Liver (tissue), 9 donors: ENCODE measurements around the gene VSIR. TPM values are rescaled to one million over a fixed set of nuclear protein-coding genes. Genes with fewer than 3 reads are reported as not detected.

Experiments
- DNase-seq: peaks from one replicate; pipeline ENCODE4 v3.0.0-alpha.2; 2017; ENCODE audit warnings: low spot score
- H3K27ac ChIP-seq, 2 donors: one replicate each; pipeline ENCODE4 v1.7.0; 2013; ENCODE audit warnings: inconsistent platforms in 2 of 2, low read length in 2 of 2, control low read depth in 1 of 2, low read depth in 1 of 2, mild to moderate bottlenecking in 1 of 2
- H3K27me3 ChIP-seq, 4 donors: one replicate each; pipeline versions ENCODE4 v1.6.1 to v1.7.0; 2013; ENCODE audit warnings: low read length in 3 of 4, inconsistent platforms in 1 of 4, mild to moderate bottlenecking in 1 of 4, moderate library complexity in 1 of 4; ENCODE audit not compliant: control insufficient read depth in 4 of 4, insufficient read depth in 4 of 4
- H3K36me3 ChIP-seq, 4 donors: one replicate each; pipeline versions ENCODE4 v1.6.1 to v1.7.0; 2013; ENCODE audit warnings: low read length in 3 of 4, mild to moderate bottlenecking in 3 of 4, low read depth in 1 of 4, moderate library complexity in 1 of 4; ENCODE audit not compliant: control insufficient read depth in 4 of 4, insufficient read depth in 3 of 4
- H3K4me1 ChIP-seq, 4 donors: one replicate each; pipeline versions ENCODE4 v1.6.1 to v1.7.0; 2013; ENCODE audit warnings: low read length in 3 of 4, mild to moderate bottlenecking in 3 of 4, moderate library complexity in 1 of 4; ENCODE audit not compliant: control insufficient read depth in 4 of 4, insufficient read depth in 4 of 4
- H3K4me3 ChIP-seq, 3 donors: one replicate each; pipeline versions ENCODE4 v1.6.1 to v1.7.0; 2013; ENCODE audit warnings: low read length in 3 of 3, control low read depth in 1 of 3, low read depth in 1 of 3, mild to moderate bottlenecking in 1 of 3
- H3K9ac ChIP-seq, 2 donors: one replicate each; pipeline ENCODE4 v1.7.0; 2013; ENCODE audit warnings: low read length in 2 of 2, mild to moderate bottlenecking in 2 of 2, moderate library complexity in 2 of 2, control low read depth in 1 of 2, low read depth in 1 of 2
- H3K9me3 ChIP-seq, 4 donors: one replicate each; pipeline versions ENCODE4 v1.6.1 to v1.7.0; 2013; ENCODE audit warnings: low read length in 3 of 4; ENCODE audit not compliant: control insufficient read depth in 4 of 4
- ATF3 ChIP-seq: IDR thresholded peaks from 2 replicates; pipeline ENCODE4 v1.6.1; 2016; ENCODE audit warnings: antibody characterized with exemption
- CTCF ChIP-seq: fragments of 150-350 bp; IDR thresholded peaks from 2 replicates; pipeline ENCODE4 v1.5.1; 2017; ENCODE audit warnings: improper control_type of control experiment, low read depth, low read length; ENCODE audit not compliant: missing input control
- EGR1 ChIP-seq, 2 donors: IDR thresholded peaks; 2 replicates each; pipeline ENCODE4 v1.6.1; 2016 to 2018; ENCODE audit warnings: antibody characterized with exemption in 2 of 2, low read depth in 2 of 2
- FOXA1 ChIP-seq: IDR thresholded peaks from 2 replicates; pipeline ENCODE4 v1.6.1; 2016; ENCODE audit warnings: antibody characterized with exemption
- FOXA2 ChIP-seq: IDR thresholded peaks from 2 replicates; pipeline ENCODE4 v1.6.1; 2016; ENCODE audit warnings: antibody characterized with exemption
- HNF4A ChIP-seq, 2 donors: conservative IDR thresholded peaks; 2 replicates each; pipeline ENCODE4 v1.6.1; 2016; ENCODE audit warnings: antibody characterized with exemption in 2 of 2, mild to moderate bottlenecking in 2 of 2
- HNF4G ChIP-seq: IDR thresholded peaks from 2 replicates; pipeline ENCODE4 v1.6.1; 2016; ENCODE audit warnings: antibody characterized with exemption
- JUND ChIP-seq, 2 donors: IDR thresholded peaks; 2 replicates each; pipeline ENCODE4 v1.6.1; 2016; ENCODE audit warnings: antibody characterized with exemption in 2 of 2
- MAX ChIP-seq: IDR thresholded peaks from 2 replicates; pipeline ENCODE4 v1.6.1; 2016; ENCODE audit warnings: antibody characterized with exemption
- NR2F2 ChIP-seq: IDR thresholded peaks from 2 replicates; pipeline ENCODE4 v1.6.1; 2016; ENCODE audit warnings: antibody characterized with exemption
- RAD21 ChIP-seq, 2 donors: IDR thresholded peaks; 2 replicates each; pipeline ENCODE4 v1.6.1; 2016; ENCODE audit warnings: antibody characterized with exemption in 2 of 2, mild to moderate bottlenecking in 2 of 2
- RXRA ChIP-seq, 2 donors: IDR thresholded peaks; 2 replicates each; pipeline ENCODE4 v1.6.1; 2017 to 2018; ENCODE audit warnings: antibody characterized with exemption in 2 of 2, mild to moderate bottlenecking in 1 of 2
- SP1 ChIP-seq: IDR thresholded peaks from 2 replicates; pipeline ENCODE4 v1.6.1; 2018; ENCODE audit warnings: antibody characterized with exemption, mild to moderate bottlenecking
- TAF1 ChIP-seq: conservative IDR thresholded peaks from 2 replicates; pipeline ENCODE4 v1.6.1; 2016; ENCODE audit warnings: antibody characterized with exemption, mild to moderate bottlenecking
- YY1 ChIP-seq: IDR thresholded peaks from 2 replicates; pipeline ENCODE4 v1.6.1; 2016; ENCODE audit warnings: antibody characterized with exemption, mild to moderate bottlenecking
- ZBTB33 ChIP-seq: IDR thresholded peaks from 2 replicates; pipeline ENCODE4 v1.6.1; 2016; ENCODE audit warnings: antibody characterized with exemption
- WGBS: extraction: QIAGEN DNeasy Blood & Tissue Kit; methylation state at CpG from one replicate; pipeline ENCODE4 v1.1.7; 2013; 5-methylcytosine and 5-hydroxymethylcytosine counted together
- polyA plus RNA-seq, 2 donors: library from polyadenylated mRNA; stranded (reverse) in 1 of 2; unstranded in 1 of 2; fragments of 200-250 nt in 1 of 2; fragments of >200 nt in 1 of 2; fragmentation: Nextera tagmentation in 1 of 2; extraction: Ambion mirVana in 1 of 2; gene quantifications; one replicate each; pipeline versions ENCODE4 v1.2.1 to v1.2.3, GENCODE V29; 2013 to 2015
- total RNA-seq, 2 donors: library from RNA; depleted of rRNA; stranded (reverse); fragments of >200 nt; gene quantifications; one replicate each; pipeline ENCODE4 v1.2.3, GENCODE V29; 2014
- TF ChIP-seq, protein P1 (sequence below): IDR thresholded peaks from 2 replicates; pipeline ENCODE4 v1.6.1; 2016; ENCODE audit warnings: antibody characterized with exemption, mild to moderate bottlenecking
- donor health status: healthy.
- donor health status: healthy.
- donor health status: healthy.
- donor health status: healthy.
- donor health status: healthy.

VSIR gene
- total and polyA plus RNA-seq, 4 donors, result 7.2 to 12.2 (median 10.8) TPM

DNA sequence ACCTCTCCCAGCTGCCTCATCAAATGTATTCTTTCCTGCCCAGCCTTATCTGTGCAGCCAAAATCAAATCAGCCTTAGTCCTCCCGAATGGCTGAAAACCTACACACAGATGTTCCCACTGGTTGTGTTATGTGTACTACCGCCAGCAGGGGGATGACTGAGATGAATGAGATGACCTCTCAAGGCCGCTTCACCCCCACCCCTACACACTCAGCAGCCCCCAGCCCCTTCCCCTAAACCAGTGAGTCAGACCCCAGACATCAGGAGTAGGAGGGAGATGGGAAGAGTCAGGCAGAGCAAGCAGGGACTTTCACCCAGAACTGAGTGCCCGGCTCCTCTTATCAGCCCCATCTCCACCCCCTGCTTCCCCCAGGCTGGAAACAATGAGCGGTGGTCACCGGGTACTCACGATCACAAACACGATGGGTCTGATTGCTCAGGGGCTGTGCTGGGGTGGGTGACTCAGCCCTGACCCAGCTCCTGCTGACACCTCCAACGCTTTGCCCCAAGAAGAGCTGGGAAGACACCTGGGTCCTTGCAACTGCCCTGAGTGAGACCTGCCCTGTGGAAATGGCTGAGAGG lies 47.2 kb downstream of the VSIR start:
- no peak for DNase-seq
- H3K27ac ChIP-seq, result peak overlapping the region in 1 of 2 donors; percentile 67
- H3K36me3 ChIP-seq, result no peaks in the 10 kb centered on the region
- H3K9me3 ChIP-seq, result no peaks in the 10 kb centered on the region
- peaks cover 0 to 8% (median 4%) of the 10 kb centered on the region in 4 donors for H3K4me1 ChIP-seq
- H3K9ac ChIP-seq, result no peak overlapping the region
- no peaks in the 10 kb centered on the region for H3K27me3 ChIP-seq
- no peak for TF ChIP-seq FOXA2
- TF ChIP-seq CTCF, result peak; percentile 21
- peak in 1 of 2 donors; percentile 14 for TF ChIP-seq RAD21 (IDR thresholded peaks at IDR 0.05)
- 78% methylated on average over 9 of the region's 9 CpGs for WGBS
- no peak overlapping the region for H3K4me3 ChIP-seq

GRCh38 chr10:71725249-71725648 lies 48.1 kb downstream of the VSIR start:
- Histone ChIP-seq H3K4me1 (peaks cover 0 to 8% (median 4%) of the 10 kb centered on the region in 4 donors), H3K4me3 (no peak overlapping the region), H3K27ac (no peak overlapping the region), H3K9ac (no peak overlapping the region), H3K27me3 (no peaks in the 10 kb centered on the region), H3K9me3 (no peaks in the 10 kb centered on the region), H3K36me3 (no peaks in the 10 kb centered on the region)
- TF ChIP-seq FOXA2 (no peak), RXRA (IDR thresholded peaks at IDR 0.05) (no peak), SP1 (no peak), TAF1 (no peak), MAX (no peak), JUND (IDR thresholded peaks at IDR 0.05) (no peak), HNF4A (conservative IDR thresholded peaks at IDR 0.05) (no peak), ATF3 (no peak), RAD21 (IDR thresholded peaks at IDR 0.05) (no peak), FOXA1 (no peak), CTCF (no peak), HNF4G (no peak), YY1 (no peak), NR2F2 (no peak), ZBTB33 (no peak), EGR1 (IDR thresholded peaks at IDR 0.05; ENCODE audit: low read depth in 2 of 2) (no peak)
- TF ChIP-seq, protein P1, sequence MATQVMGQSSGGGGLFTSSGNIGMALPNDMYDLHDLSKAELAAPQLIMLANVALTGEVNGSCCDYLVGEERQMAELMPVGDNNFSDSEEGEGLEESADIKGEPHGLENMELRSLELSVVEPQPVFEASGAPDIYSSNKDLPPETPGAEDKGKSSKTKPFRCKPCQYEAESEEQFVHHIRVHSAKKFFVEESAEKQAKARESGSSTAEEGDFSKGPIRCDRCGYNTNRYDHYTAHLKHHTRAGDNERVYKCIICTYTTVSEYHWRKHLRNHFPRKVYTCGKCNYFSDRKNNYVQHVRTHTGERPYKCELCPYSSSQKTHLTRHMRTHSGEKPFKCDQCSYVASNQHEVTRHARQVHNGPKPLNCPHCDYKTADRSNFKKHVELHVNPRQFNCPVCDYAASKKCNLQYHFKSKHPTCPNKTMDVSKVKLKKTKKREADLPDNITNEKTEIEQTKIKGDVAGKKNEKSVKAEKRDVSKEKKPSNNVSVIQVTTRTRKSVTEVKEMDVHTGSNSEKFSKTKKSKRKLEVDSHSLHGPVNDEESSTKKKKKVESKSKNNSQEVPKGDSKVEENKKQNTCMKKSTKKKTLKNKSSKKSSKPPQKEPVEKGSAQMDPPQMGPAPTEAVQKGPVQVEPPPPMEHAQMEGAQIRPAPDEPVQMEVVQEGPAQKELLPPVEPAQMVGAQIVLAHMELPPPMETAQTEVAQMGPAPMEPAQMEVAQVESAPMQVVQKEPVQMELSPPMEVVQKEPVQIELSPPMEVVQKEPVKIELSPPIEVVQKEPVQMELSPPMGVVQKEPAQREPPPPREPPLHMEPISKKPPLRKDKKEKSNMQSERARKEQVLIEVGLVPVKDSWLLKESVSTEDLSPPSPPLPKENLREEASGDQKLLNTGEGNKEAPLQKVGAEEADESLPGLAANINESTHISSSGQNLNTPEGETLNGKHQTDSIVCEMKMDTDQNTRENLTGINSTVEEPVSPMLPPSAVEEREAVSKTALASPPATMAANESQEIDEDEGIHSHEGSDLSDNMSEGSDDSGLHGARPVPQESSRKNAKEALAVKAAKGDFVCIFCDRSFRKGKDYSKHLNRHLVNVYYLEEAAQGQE, result no peak
- no peak for DNase-seq
- 95% methylated on average over 14 of the region's 14 CpGs for WGBS
